SU-DHL-6 (cell line): ENCODE results near the gene HUS1.

Experiments
- CTCF ChIP-seq: fragments of 200-600 bp; sonication (generic); IDR thresholded peaks from one replicate; pipeline ENCODE4 v1.5.1; 2017; ENCODE audit warnings: antibody characterized with exemption, mild to moderate bottlenecking, low read length, moderate library complexity; ENCODE audit not compliant: insufficient read depth, poor library complexity, severe bottlenecking
- EZH2phosphoT487 ChIP-seq: fragments of 200-600 bp; sonication (generic), shearing (Covaris generic); conservative IDR thresholded peaks from 2 replicates; pipeline ENCODE4 v1.6.1; 2018; ENCODE audit warnings: mild to moderate bottlenecking, antibody characterized with exemption, low read length, moderate library complexity, mixed read lengths

- TF ChIP-seq CTCF (no peak), EZH2phosphoT487 (no peak)
Measured at GRCh38 chr7:47950714-47951113, 28.7 kb downstream of the HUS1 start.
